AG09319 (cell line): ENCODE results near the gene TNPO2.

Experiments
- DNase-seq: peaks from one replicate; pipeline ENCODE4 v3.0.0-alpha.2; 2010; ENCODE audit warnings: low read depth; ENCODE audit errors: extremely low read depth
- CTCF ChIP-seq: IDR thresholded peaks from 2 replicates; pipeline ENCODE4 v1.5.1; 2011; ENCODE audit warnings: low read depth, mild to moderate bottlenecking, inconsistent platforms, low read length, moderate library complexity

The TNPO2 gene

GRCh38 chr19:12723641-12724426 is at the start of gene TNPO2:
Gene TNPO2 (minus strand): TSS chr19:12723932. CDS start chr19:12720977, 2,955 bp downstream.
- TF ChIP-seq CTCF = no peak
- DNase-seq = no peak

- no peak for DNase-seq
- no peak for TF ChIP-seq CTCF
Measured at GRCh38 chr19:12772323-12772722, 48.6 kb upstream of the TNPO2 start.

- no peak for TF ChIP-seq CTCF
- DNase-seq = no peak
Measured at GRCh38 chr19:12770922-12771321, 47.2 kb upstream of the TNPO2 start.

- DNase-seq = no peak
- no peak for TF ChIP-seq CTCF
Measured at GRCh38 chr19:12769689-12770088, 46.0 kb upstream of the TNPO2 start.

GRCh38 chr19:12767666-12768065 is 43.9 kb upstream of the TNPO2 start:
- no peak for DNase-seq
- no peak for TF ChIP-seq CTCF

- DNase-seq = no peak
- TF ChIP-seq CTCF = no peak
Measured at GRCh38 chr19:12767150-12767549, 43.4 kb upstream of the TNPO2 start.

- peak; percentile 83 for TF ChIP-seq CTCF
- DNase-seq = no peak
Measured at GRCh38 chr19:12766051-12766521, 42.4 kb upstream of the TNPO2 start.
